ENCODE measurements around the gene NLK.
"Not testable (repeated sequence)": the region's sequence is repeated elsewhere in the genome, so short reads cannot be mapped to it uniquely, and the experiment has no call there.

NLK gene

GRCh38 chr17:28204751-28205150 is 162.3 kb downstream of the NLK start:
- no peaks in the 10 kb centered on the region for H3K9me2 ChIP-seq (replicated peaks; ENCODE audit: insufficient read depth, low read length)
- no peak overlapping the region for H3K4me3 ChIP-seq (ENCODE audit: insufficient read depth, low read length, poor library complexity, severe bottlenecking)
- no peak overlapping the region for H3K9ac ChIP-seq (ENCODE audit: low read length)
- no peak overlapping the region for H3K4me2 ChIP-seq (ENCODE audit: low read depth, low read length, poor library complexity, severe bottlenecking)
- no peak for TF ChIP-seq EZH2phosphoT487 (conservative IDR thresholded peaks at IDR 0.05; ENCODE audit: low read length)
- no peak for TF ChIP-seq CTCF (IDR thresholded peaks at IDR 0.05; ENCODE audit: insufficient read depth, low read length, poor library complexity, severe bottlenecking)
- H3F3A ChIP-seq (ENCODE audit: insufficient read depth) = no peaks in the 10 kb centered on the region
- no peak overlapping the region for H2AFZ ChIP-seq (ENCODE audit: low read depth, low read length, severe bottlenecking)
- H4K20me1 ChIP-seq (ENCODE audit: low read depth, low read length) = no peaks in the 10 kb centered on the region
- no peaks in the 10 kb centered on the region for H3K79me2 ChIP-seq (ENCODE audit: insufficient read depth, low read length)
- H3K36me3 ChIP-seq (ENCODE audit: low read length) = no peaks in the 10 kb centered on the region
- H3K9me3 ChIP-seq (ENCODE audit: insufficient read depth, low read length) = no peaks in the 10 kb centered on the region
- no peaks in the 10 kb centered on the region for H3K27me3 ChIP-seq (ENCODE audit: low read length)
- no peak overlapping the region for H3K27ac ChIP-seq (ENCODE audit: low read depth, low read length)

- Histone ChIP-seq H3K27ac (ENCODE audit: low read depth, low read length) (no peak overlapping the region), H3K4me3 (ENCODE audit: insufficient read depth, low read length, poor library complexity, severe bottlenecking) (no peak overlapping the region), H3F3A (ENCODE audit: insufficient read depth) (no peaks in the 10 kb centered on the region), H4K20me1 (ENCODE audit: low read depth, low read length) (no peaks in the 10 kb centered on the region), H3K9me2 (replicated peaks; ENCODE audit: insufficient read depth, low read length) (no peaks in the 10 kb centered on the region), H3K27me3 (ENCODE audit: low read length) (no peaks in the 10 kb centered on the region), H2AFZ (ENCODE audit: low read depth, low read length, severe bottlenecking) (no peak overlapping the region), H3K9ac (ENCODE audit: low read length) (no peak overlapping the region), H3K36me3 (ENCODE audit: low read length) (no peaks in the 10 kb centered on the region), H3K9me3 (ENCODE audit: insufficient read depth, low read length) (no peaks in the 10 kb centered on the region), H3K79me2 (ENCODE audit: insufficient read depth, low read length) (no peaks in the 10 kb centered on the region), H3K4me2 (ENCODE audit: low read depth, low read length, poor library complexity, severe bottlenecking) (no peak overlapping the region)
- TF ChIP-seq CTCF (IDR thresholded peaks at IDR 0.05; ENCODE audit: insufficient read depth, low read length, poor library complexity, severe bottlenecking) (no peak), EZH2phosphoT487 (conservative IDR thresholded peaks at IDR 0.05; ENCODE audit: low read length) (no peak)
These were observed 163.8 kb downstream of the NLK start for GRCh38 chr17:28206292-28206691.

DNA sequence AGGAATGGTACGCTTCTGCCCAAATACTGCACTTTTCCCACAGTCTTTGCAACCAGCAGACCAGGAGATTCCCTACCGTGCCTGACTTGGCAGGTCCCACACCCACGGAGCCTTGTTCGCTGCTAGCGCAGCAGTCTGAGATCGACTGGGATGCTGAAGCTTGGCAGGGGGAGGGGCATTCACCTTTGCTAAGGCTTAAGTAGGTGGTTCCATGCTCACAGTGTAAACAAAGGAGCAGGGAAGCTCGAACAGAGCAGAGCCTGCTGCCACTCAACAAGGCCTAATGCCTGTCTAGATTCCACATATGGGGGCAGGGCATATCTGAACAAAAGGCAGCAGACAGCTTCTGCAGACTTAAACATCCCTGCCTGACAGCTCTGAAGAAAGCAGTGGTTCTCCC is 169.3 kb downstream of the NLK start:
- Histone ChIP-seq H3K4me2 (ENCODE audit: low read depth, low read length, poor library complexity, severe bottlenecking) (no peak overlapping the region), H3K27me3 (ENCODE audit: low read length) (no peaks in the 10 kb centered on the region), H3K9me3 (ENCODE audit: insufficient read depth, low read length) (no peaks in the 10 kb centered on the region), H3K4me3 (ENCODE audit: insufficient read depth, low read length, poor library complexity, severe bottlenecking) (no peak overlapping the region), H3K27ac (ENCODE audit: low read depth, low read length) (no peak overlapping the region), H3K36me3 (ENCODE audit: low read length) (no peaks in the 10 kb centered on the region), H3F3A (ENCODE audit: insufficient read depth) (no peaks in the 10 kb centered on the region), H3K9ac (ENCODE audit: low read length) (no peak overlapping the region), H3K79me2 (ENCODE audit: insufficient read depth, low read length) (no peaks in the 10 kb centered on the region), H4K20me1 (ENCODE audit: low read depth, low read length) (no peaks in the 10 kb centered on the region), H2AFZ (ENCODE audit: low read depth, low read length, severe bottlenecking) (no peak overlapping the region), H3K9me2 (replicated peaks; ENCODE audit: insufficient read depth, low read length) (no peaks in the 10 kb centered on the region)
- no peak for TF ChIP-seq EZH2phosphoT487 (conservative IDR thresholded peaks at IDR 0.05; ENCODE audit: low read length)
- TF ChIP-seq CTCF (IDR thresholded peaks at IDR 0.05; ENCODE audit: insufficient read depth, low read length, poor library complexity, severe bottlenecking) = no peak

GRCh38 chr17:28213578-28213977 is 171.1 kb downstream of the NLK start:
- not testable (repeated sequence) for H3K9me2 ChIP-seq (replicated peaks; ENCODE audit: insufficient read depth, low read length); H3K9ac ChIP-seq (ENCODE audit: low read length); H4K20me1 ChIP-seq (ENCODE audit: low read depth, low read length); H3K27me3 ChIP-seq (ENCODE audit: low read length); H3K4me2 ChIP-seq (ENCODE audit: low read depth, low read length, poor library complexity, severe bottlenecking); H3K79me2 ChIP-seq (ENCODE audit: insufficient read depth, low read length); H3K4me3 ChIP-seq (ENCODE audit: insufficient read depth, low read length, poor library complexity, severe bottlenecking); H3K27ac ChIP-seq (ENCODE audit: low read depth, low read length); H2AFZ ChIP-seq (ENCODE audit: low read depth, low read length, severe bottlenecking); H3K9me3 ChIP-seq (ENCODE audit: insufficient read depth, low read length); H3F3A ChIP-seq (ENCODE audit: insufficient read depth); H3K36me3 ChIP-seq (ENCODE audit: low read length)

All from SU-DHL-6 (cell line).